HG03520 (cell line): ENCODE measurements around the gene REG3A.

Experiments used
- ATAC-seq: cut with Tn5 transposase; IDR thresholded peaks from one replicate; pipeline ENCODE4 v1.9.1; 2021; ENCODE audit warnings: mild to moderate bottlenecking, moderate library complexity; ENCODE audit not compliant: unreplicated experiment

REG3A gene

GRCh38 chr2:79122676-79123075, 36.9 kb downstream of the REG3A start:
- ATAC-seq = no peak

- ATAC-seq = no peak
Measured at GRCh38 chr2:79120194-79120713, 39.3 kb downstream of the REG3A start, which contains the start of gene REG1A. TSS of gene REG1A (plus strand) at chr2:79120488. CDS start at chr2:79120862, 374 bp downstream.

- no peak for ATAC-seq
Measured at GRCh38 chr2:79116997-79117928, 42.3 kb downstream of the REG3A start.

- no peak for ATAC-seq
Measured at GRCh38 chr2:79114797-79115494, 44.6 kb downstream of the REG3A start.

- no peak for ATAC-seq
Measured at GRCh38 chr2:79112269-79112668, 47.3 kb downstream of the REG3A start.
